Measurements from ENCODE around the gene DDX43. TPM values are rescaled to one million over a fixed set of nuclear protein-coding genes. Genes with fewer than 3 reads are reported as not detected.

DDX43 gene
- total RNA-seq, 1 experiment from 2014 or later = not detected

DNA sequence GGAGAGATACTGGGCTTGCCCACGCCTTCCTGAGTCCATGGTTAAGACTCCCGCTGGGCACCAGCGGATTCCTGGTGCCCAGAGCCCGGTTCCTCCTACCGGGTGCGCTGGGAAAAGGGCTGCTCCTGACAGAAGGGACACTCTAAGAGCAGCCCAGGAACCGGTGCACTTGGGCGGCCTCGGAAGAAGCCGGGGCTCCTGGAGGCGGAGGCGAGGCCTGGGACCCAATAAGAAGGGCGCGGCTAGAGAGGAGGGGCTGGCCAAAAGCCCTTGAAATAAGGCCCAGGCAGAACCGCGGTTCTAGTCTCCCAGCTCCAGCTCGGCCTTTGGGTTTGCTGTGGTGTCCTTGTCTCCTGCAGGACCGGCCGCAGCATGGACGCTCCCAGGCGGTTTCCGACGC, 32.3 kb upstream of the DDX43 start, which contains the start of gene KHDC3L:
TSS of gene KHDC3L (plus strand) at position 301 of the 400 bp plus-strand sequence. CDS start at position 373, 72 bp downstream.
- no peak for TF ChIP-seq ELF1 (IDR thresholded peaks at IDR 0.05; ENCODE audit: borderline replicate concordance, low read depth)
- TF ChIP-seq SRF (IDR thresholded peaks at IDR 0.05; ENCODE audit: low read depth) = no peak
- no peak for TF ChIP-seq TCF7L2 (IDR thresholded peaks at IDR 0.05; ENCODE audit: borderline replicate concordance, extremely low read depth, insufficient read depth, insufficient read length)
- TF ChIP-seq, protein P1, sequence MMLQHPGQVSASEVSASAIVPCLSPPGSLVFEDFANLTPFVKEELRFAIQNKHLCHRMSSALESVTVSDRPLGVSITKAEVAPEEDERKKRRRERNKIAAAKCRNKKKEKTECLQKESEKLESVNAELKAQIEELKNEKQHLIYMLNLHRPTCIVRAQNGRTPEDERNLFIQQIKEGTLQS (IDR thresholded peaks at IDR 0.05) = no peak
- TF ChIP-seq SIN3A (IDR thresholded peaks at IDR 0.05; ENCODE audit: low read depth) = no peak
- no peak for TF ChIP-seq MAX (IDR thresholded peaks at IDR 0.05)
- no peak for TF ChIP-seq RAD21 (IDR thresholded peaks at IDR 0.05; ENCODE audit: low read depth)
- Histone ChIP-seq H3K4me3 (replicated peaks in 1 of 2; ENCODE audit: low read depth in 1 of 2, low read length in 2 of 2) (no peak within 1 kb of the TSS), H2AFZ (ENCODE audit: low read depth, low read length, poor library complexity, severe bottlenecking) (no peak within 1 kb of the TSS), H3K9me2 (ENCODE audit: insufficient read depth) (no peaks in the 10 kb centered on the region), H3K36me3 (ENCODE audit: control insufficient read depth in 1 of 2, insufficient read depth in 2 of 2, low read length in 2 of 2) (no peaks in the 10 kb centered on the region), H4K20me1 (ENCODE audit: insufficient read depth) (no peaks in the 10 kb centered on the region), H3K4me1 (ENCODE audit: control insufficient read depth in 1 of 2, insufficient read depth in 2 of 2, low read length in 2 of 2) (no peaks in the 10 kb centered on the region), H3K4me2 (ENCODE audit: low read length) (no peak within 1 kb of the TSS), H3K9me3 (ENCODE audit: control insufficient read depth in 1 of 2, insufficient read depth in 1 of 2, low read depth in 1 of 2, low read length in 2 of 2) (no peaks in the 10 kb centered on the region), H3K9ac (ENCODE audit: low read length) (no peak within 1 kb of the TSS), H3K79me2 (ENCODE audit: insufficient read depth, low read length) (no peaks in the 10 kb centered on the region), H3K27me3 (ENCODE audit: insufficient read depth, low read length) (no peaks in the 10 kb centered on the region), H3K27ac (ENCODE audit: low read depth, low read length) (no peak within 1 kb of the TSS)
- BruUV-seq (replicated peaks) = no TSS peak
- DNase-seq (ENCODE audit: low read depth, low spot score) (no peak), ATAC-seq (no peak)
- ChIA-PET POLR2A (no interaction called here), CTCF (no interaction called here), RAD21 (ENCODE audit: low non-redundant PET in 1 of 2, low total read pairs in 2 of 2, uncharacterized antibody in 2 of 2, unreplicated experiment in 2 of 2) (no interaction called here)
- intact Hi-C loops (cut with micrococcal nuclease) = no loop called here

GRCh38 chr6:73362869-73363536, 31.6 kb upstream of the DDX43 start:
- CTCF ChIA-PET = no interaction called here
- intact Hi-C loops (cut with micrococcal nuclease) = no loop called here
- Histone ChIP-seq H3K27me3 (ENCODE audit: insufficient read depth, low read length) (no peaks in the 10 kb centered on the region), H3K27ac (ENCODE audit: low read depth, low read length) (no peak overlapping the region), H3K4me3 (replicated peaks in 1 of 2; ENCODE audit: low read depth in 1 of 2, low read length in 2 of 2) (no peak overlapping the region), H3K79me2 (ENCODE audit: insufficient read depth, low read length) (no peaks in the 10 kb centered on the region), H3K36me3 (ENCODE audit: control insufficient read depth in 1 of 2, insufficient read depth in 2 of 2, low read length in 2 of 2) (no peaks in the 10 kb centered on the region), H2AFZ (ENCODE audit: low read depth, low read length, poor library complexity, severe bottlenecking) (no peak overlapping the region), H3K9me3 (ENCODE audit: control insufficient read depth in 1 of 2, insufficient read depth in 1 of 2, low read depth in 1 of 2, low read length in 2 of 2) (no peaks in the 10 kb centered on the region), H3K9ac (ENCODE audit: low read length) (no peak overlapping the region), H3K4me1 (ENCODE audit: control insufficient read depth in 1 of 2, insufficient read depth in 2 of 2, low read length in 2 of 2) (no peaks in the 10 kb centered on the region), H3K4me2 (ENCODE audit: low read length) (no peak overlapping the region), H3K9me2 (ENCODE audit: insufficient read depth) (no peaks in the 10 kb centered on the region), H4K20me1 (ENCODE audit: insufficient read depth) (no peaks in the 10 kb centered on the region)
- no TSS peak for BruUV-seq (replicated peaks)
- no peak for ATAC-seq
- DNase-seq (ENCODE audit: low read depth, low spot score) = no peak
- RAD21 ChIA-PET (ENCODE audit: low non-redundant PET in 1 of 2, low total read pairs in 2 of 2, uncharacterized antibody in 2 of 2, unreplicated experiment in 2 of 2) = no interaction called here
- no peak for TF ChIP-seq MAX (IDR thresholded peaks at IDR 0.05)
- no peak for TF ChIP-seq REST (IDR thresholded peaks at IDR 0.05; ENCODE audit: low read depth)
- TF ChIP-seq POLR2A (IDR thresholded peaks at IDR 0.05; ENCODE audit: borderline replicate concordance, extremely low read depth, insufficient read depth, insufficient read length) = no peak
- no peak for TF ChIP-seq TCF7L2 (IDR thresholded peaks at IDR 0.05; ENCODE audit: borderline replicate concordance, extremely low read depth, insufficient read depth, insufficient read length)
- POLR2A ChIA-PET = no interaction called here
